HepG2 (cell line): ENCODE data around the gene DCDC1. TPM values are rescaled to one million over a fixed set of nuclear protein-coding genes. Genes with fewer than 3 reads are reported as not detected.

Experiments used
- ATAC-seq: fragments of 200-7000 bp; cut with Tn5 transposase; 3 replicates; pipeline ENCODE4 v1.9.1; 2020; ENCODE audit warnings: mild to moderate bottlenecking, moderate library complexity
- BruUV-seq: library from RNA; stranded (reverse); fragments of 400-500 nt; replicated peaks from 2 replicates; lab custom pipeline; 2021; lab: Mats Ljungman, UMichigan
- CTCF ChIA-PET: fragments of 300-600 bp; formaldehyde crosslinking; extraction: SDS; loops from one replicate; lab custom pipeline; 2021; ENCODE audit warnings: low total read pairs, inconsistent platforms, low intra/inter-chr PET ratio; lab: Yijun Ruan, JAX
- POLR2A ChIA-PET: fragments of 350-600 bp; sonication (Branson Sonifier 250); formaldehyde crosslinking; loops from one replicate; lab custom pipeline; 2020; ENCODE audit warnings: antibody characterized with exemption, inconsistent platforms; lab: Yijun Ruan, JAX
- DNase-seq: peaks from one replicate; pipeline ENCODE4 v3.0.0-alpha.2; 2015; ENCODE audit warnings: low spot score
- FAIRE-seq: peaks from 3 replicates; lab custom pipeline; 2011; peaks lifted over from hg19 to GRCh38; lab: Jason Lieb, UNC
- H2AFZ ChIP-seq: one replicate; pipeline ENCODE4 v1.6.1; 2011; ENCODE audit warnings: low read length, inconsistent platforms
- H3K27ac ChIP-seq: fragments of 300-600 bp; 3 replicates; pipeline ENCODE4 v1.8.0; 2011; ENCODE audit warnings: mixed run types, mild to moderate bottlenecking, mixed read lengths, low read length, inconsistent platforms; ENCODE audit not compliant: insufficient read depth; ENCODE audit errors: extremely low read length
- H3K27me3 ChIP-seq, 2 experiments: fragments of 200-600 bp in 1 of 2; 2 replicates in 1 of 2; 3 replicates in 1 of 2; pipeline versions ENCODE4 v1.6.0 to v1.8.0; 2011; ENCODE audit warnings: low read length in 2 of 2, mild to moderate bottlenecking in 2 of 2, moderate library complexity in 2 of 2, inconsistent platforms in 1 of 2; ENCODE audit not compliant: insufficient read depth in 2 of 2, control insufficient read depth in 1 of 2
- H3K36me3 ChIP-seq, 2 experiments: fragments of 200-600 bp in 1 of 2; replicated peaks in 1 of 2; 2 replicates in 1 of 2; 3 replicates in 1 of 2; pipeline versions ENCODE4 v1.5.1 to v1.8.0; 2011; ENCODE audit warnings: low read length in 2 of 2, inconsistent platforms in 1 of 2; ENCODE audit not compliant: insufficient read depth in 2 of 2, control insufficient read depth in 1 of 2
- H3K4me1 ChIP-seq: 2 replicates; pipeline ENCODE4 v1.5.1; 2012; ENCODE audit warnings: low read length, inconsistent platforms; ENCODE audit not compliant: insufficient read depth
- H3K4me2 ChIP-seq: 2 replicates; pipeline ENCODE4 v1.6.0; 2011; ENCODE audit warnings: low read depth, low read length, inconsistent platforms
- H3K4me3 ChIP-seq, 3 experiments: fragments of 200-600 bp in 1 of 3; sonication (generic), shearing (Covaris generic) in 1 of 3; replicated peaks in 1 of 3; 2 replicates each; pipeline ENCODE4 v1.5.1; 2011 to 2016; ENCODE audit warnings: low read length in 3 of 3, inconsistent platforms in 2 of 3, low read depth in 2 of 3, mild to moderate bottlenecking in 2 of 3, control low read depth in 1 of 3, mixed read lengths in 1 of 3; ENCODE audit not compliant: insufficient read depth in 1 of 3
- H3K79me2 ChIP-seq: one replicate; pipeline ENCODE4 v1.6.1; 2011; ENCODE audit warnings: low read length, inconsistent platforms; ENCODE audit not compliant: insufficient read depth
- H3K9ac ChIP-seq: 2 replicates; pipeline ENCODE4 v1.6.0; 2011; ENCODE audit warnings: mild to moderate bottlenecking, low read depth, low read length, inconsistent platforms; ENCODE audit not compliant: insufficient read depth
- H3K9me3 ChIP-seq: 2 replicates; pipeline ENCODE4 v1.5.1; 2012; ENCODE audit warnings: mild to moderate bottlenecking, low read length
- H4K20me1 ChIP-seq: 2 replicates; pipeline ENCODE4 v1.6.0; 2011; ENCODE audit warnings: inconsistent platforms, mild to moderate bottlenecking, low read length, moderate library complexity; ENCODE audit not compliant: insufficient read depth
- CAMTA2 ChIP-seq: sonication (generic); formaldehyde crosslinking; IDR thresholded peaks from 2 replicates; pipeline ENCODE4 v1.4.0; 2020; ENCODE audit warnings: mild to moderate bottlenecking, missing genetic modification reagents, borderline replicate concordance
- CHCHD3 ChIP-seq: sonication (generic); formaldehyde crosslinking; IDR thresholded peaks from 2 replicates; pipeline ENCODE4 v1.8.0; 2022; ENCODE audit warnings: mild to moderate bottlenecking, missing genetic modification reagents, moderate library complexity
- NBN ChIP-seq: fragments of 450-650 bp; conservative IDR thresholded peaks from 2 replicates; pipeline ENCODE4 v1.6.1; 2017
- NFRKB ChIP-seq: fragments of 450-650 bp; IDR thresholded peaks from 2 replicates; pipeline ENCODE4 v1.6.1; 2017
- NR3C1 ChIP-seq: sonication (generic); formaldehyde crosslinking; IDR thresholded peaks from 2 replicates; pipeline ENCODE4 v1.4.0; 2020; ENCODE audit warnings: missing genetic modification reagents
- PHF21A ChIP-seq: sonication (generic); formaldehyde crosslinking; IDR thresholded peaks from 2 replicates; pipeline ENCODE4 v1.5.0; 2020; ENCODE audit warnings: mild to moderate bottlenecking, missing genetic modification reagents
- SNRNP70 ChIP-seq: fragments of 200-400 bp; formaldehyde crosslinking; IDR thresholded peaks from 2 replicates; pipeline ENCODE4 v1.6.1; 2017; ENCODE audit warnings: mild to moderate bottlenecking, low read depth, low read length, moderate library complexity
- ZFP41 ChIP-seq: sonication (generic); formaldehyde crosslinking; IDR thresholded peaks from 2 replicates; pipeline ENCODE4 v1.4.0; 2020; ENCODE audit warnings: mild to moderate bottlenecking, missing genetic modification reagents, borderline replicate concordance
- ZNF17 ChIP-seq: sonication (generic); formaldehyde crosslinking; IDR thresholded peaks from 2 replicates; pipeline ENCODE4 v1.5.0; 2020; ENCODE audit warnings: mild to moderate bottlenecking, missing genetic modification reagents
- WGBS: methylation state at CpG from one replicate; pipeline ENCODE4 v1.1.6; 2017; ENCODE audit warnings: low lambda C conversion rate; 5-methylcytosine and 5-hydroxymethylcytosine counted together
- in situ Hi-C: cut with HindIII; loops from 2 replicates; pipeline ENCODE4 v1.10.0; 2017; ENCODE audit warnings: low pct_unique_long_range_greater_than_20kb; ENCODE audit not compliant: extremely low pct_ligation_motif_present
- intact Hi-C: fragments of 100-400 bp; cut with micrococcal nuclease; formaldehyde crosslinking; loops from one replicate; pipeline ENCODE4 v1.10.0; 2022; ENCODE audit not compliant: unreplicated experiment
- polyA plus RNA-seq, 8 experiments: library from polyadenylated mRNA; depleted of rRNA in 3 of 8; stranded (reverse) in 7 of 8; unstranded in 1 of 8; fragments of >200 nt; fragmentation: Illumina TruSeq in 4 of 8; extraction: Trizol in 4 of 8; gene quantifications; 2 replicates each; pipeline versions ENCODE4 v1.2.1 to v1.2.3, GENCODE V29; 2011 to 2016; ENCODE audit warnings: low read depth in 4 of 8, missing spikeins in 1 of 8, mixed read lengths in 1 of 8; ENCODE audit not compliant: insufficient read depth in 1 of 8
- total RNA-seq, 5 experiments: library from RNA; depleted of rRNA; stranded (reverse); fragments of >200 nt; fragmentation: Illumina TruSeq; extraction: Trizol; gene quantifications; 2 replicates each; pipeline ENCODE4 v1.2.3, GENCODE V29; 2016; ENCODE audit warnings: low read depth in 1 of 5
- TF ChIP-seq, protein P1 (sequence below): sonication (generic); formaldehyde crosslinking; IDR thresholded peaks from 2 replicates; pipeline ENCODE4 v1.4.0; 2020; ENCODE audit warnings: mild to moderate bottlenecking, missing genetic modification reagents
- TF ChIP-seq, protein P2 (sequence below): sonication (generic); formaldehyde crosslinking; IDR thresholded peaks from 2 replicates; pipeline ENCODE4 v1.5.0; 2020; ENCODE audit warnings: mild to moderate bottlenecking, missing genetic modification reagents
- TF ChIP-seq, protein P3 (sequence below): IDR thresholded peaks from 2 replicates; pipeline ENCODE4 v1.4.0; 2020; ENCODE audit warnings: mild to moderate bottlenecking, missing genetic modification reagents
- TF ChIP-seq, protein P4 (sequence below): IDR thresholded peaks from 2 replicates; pipeline ENCODE4 v1.6.1; 2016; ENCODE audit warnings: missing genetic modification reagents, missing compliant biosample characterization

DCDC1 gene
- total and polyA plus RNA-seq, 2 of the 13 experiments (the other 11 are each of a cell fraction or from before 2014, with no cell fraction given): 0.12 to 0.27 TPM

DNA sequence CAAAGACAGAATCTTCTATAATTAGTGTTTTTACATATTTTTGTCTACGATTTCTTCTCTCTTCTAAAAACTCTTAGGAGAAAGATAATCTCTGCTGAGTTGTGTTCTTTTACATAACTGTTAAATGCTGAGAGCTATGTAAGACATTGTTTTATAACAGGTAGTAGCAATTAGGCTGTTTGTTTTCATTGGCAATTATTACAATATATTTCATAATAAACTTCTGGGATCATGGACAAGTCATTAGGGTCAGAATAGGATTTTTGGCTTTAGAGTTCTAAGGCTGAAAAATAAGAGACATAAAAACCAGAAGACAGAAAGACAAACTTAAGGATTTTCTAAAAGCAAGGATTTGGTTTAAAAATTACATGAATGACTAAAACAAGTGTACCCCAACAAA is 120.8 kb downstream of the DCDC1 start (continued):
- TF ChIP-seq, protein P1, sequence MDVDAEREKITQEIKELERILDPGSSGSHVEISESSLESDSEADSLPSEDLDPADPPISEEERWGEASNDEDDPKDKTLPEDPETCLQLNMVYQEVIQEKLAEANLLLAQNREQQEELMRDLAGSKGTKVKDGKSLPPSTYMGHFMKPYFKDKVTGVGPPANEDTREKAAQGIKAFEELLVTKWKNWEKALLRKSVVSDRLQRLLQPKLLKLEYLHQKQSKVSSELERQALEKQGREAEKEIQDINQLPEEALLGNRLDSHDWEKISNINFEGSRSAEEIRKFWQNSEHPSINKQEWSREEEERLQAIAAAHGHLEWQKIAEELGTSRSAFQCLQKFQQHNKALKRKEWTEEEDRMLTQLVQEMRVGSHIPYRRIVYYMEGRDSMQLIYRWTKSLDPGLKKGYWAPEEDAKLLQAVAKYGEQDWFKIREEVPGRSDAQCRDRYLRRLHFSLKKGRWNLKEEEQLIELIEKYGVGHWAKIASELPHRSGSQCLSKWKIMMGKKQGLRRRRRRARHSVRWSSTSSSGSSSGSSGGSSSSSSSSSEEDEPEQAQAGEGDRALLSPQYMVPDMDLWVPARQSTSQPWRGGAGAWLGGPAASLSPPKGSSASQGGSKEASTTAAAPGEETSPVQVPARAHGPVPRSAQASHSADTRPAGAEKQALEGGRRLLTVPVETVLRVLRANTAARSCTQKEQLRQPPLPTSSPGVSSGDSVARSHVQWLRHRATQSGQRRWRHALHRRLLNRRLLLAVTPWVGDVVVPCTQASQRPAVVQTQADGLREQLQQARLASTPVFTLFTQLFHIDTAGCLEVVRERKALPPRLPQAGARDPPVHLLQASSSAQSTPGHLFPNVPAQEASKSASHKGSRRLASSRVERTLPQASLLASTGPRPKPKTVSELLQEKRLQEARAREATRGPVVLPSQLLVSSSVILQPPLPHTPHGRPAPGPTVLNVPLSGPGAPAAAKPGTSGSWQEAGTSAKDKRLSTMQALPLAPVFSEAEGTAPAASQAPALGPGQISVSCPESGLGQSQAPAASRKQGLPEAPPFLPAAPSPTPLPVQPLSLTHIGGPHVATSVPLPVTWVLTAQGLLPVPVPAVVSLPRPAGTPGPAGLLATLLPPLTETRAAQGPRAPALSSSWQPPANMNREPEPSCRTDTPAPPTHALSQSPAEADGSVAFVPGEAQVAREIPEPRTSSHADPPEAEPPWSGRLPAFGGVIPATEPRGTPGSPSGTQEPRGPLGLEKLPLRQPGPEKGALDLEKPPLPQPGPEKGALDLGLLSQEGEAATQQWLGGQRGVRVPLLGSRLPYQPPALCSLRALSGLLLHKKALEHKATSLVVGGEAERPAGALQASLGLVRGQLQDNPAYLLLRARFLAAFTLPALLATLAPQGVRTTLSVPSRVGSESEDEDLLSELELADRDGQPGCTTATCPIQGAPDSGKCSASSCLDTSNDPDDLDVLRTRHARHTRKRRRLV: no peak
- TF ChIP-seq, all 625 proteins: peak for 0

DNA sequence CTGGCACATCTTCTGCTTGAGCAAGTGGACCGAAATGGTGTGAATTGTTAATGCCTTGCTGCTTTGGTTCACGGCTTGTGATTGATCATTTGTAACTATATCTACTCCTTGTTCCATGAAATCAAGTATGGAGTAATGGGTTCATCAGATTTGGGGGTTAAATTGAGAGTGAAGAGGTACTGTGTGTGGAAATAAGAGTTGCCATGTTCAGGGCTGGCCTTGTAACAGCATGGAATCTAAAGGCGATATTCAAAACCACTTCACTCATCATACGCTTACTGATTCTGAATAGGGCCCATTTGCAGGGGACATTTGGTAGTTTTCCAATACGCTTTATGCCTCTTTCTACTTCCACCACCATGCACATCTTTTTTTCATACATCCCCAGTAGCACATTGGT is 122.2 kb downstream of the DCDC1 start:
- no peak for DNase-seq
- WGBS: 28% methylated on average over 5 of the region's 5 CpGs
- ChIA-PET POLR2A (no interaction called here), CTCF (no interaction called here)
- intact Hi-C loops: no loop called here
- H3K4me3 ChIP-seq: no peak overlapping the region
- no peaks in the 10 kb centered on the region for H3K27me3 ChIP-seq
- H3K27ac ChIP-seq: no peak overlapping the region
- H2AFZ ChIP-seq: no peak overlapping the region
- in situ Hi-C loops: loop anchor here (10.0 to 25.0 kb wide), 3 partner anchors 627 to 915 kb away; no protein-coding TSS in a partner anchor
- no peak overlapping the region for H3K4me2 ChIP-seq
- H3K4me1 ChIP-seq: no peaks in the 10 kb centered on the region
- TF ChIP-seq, protein P2, sequence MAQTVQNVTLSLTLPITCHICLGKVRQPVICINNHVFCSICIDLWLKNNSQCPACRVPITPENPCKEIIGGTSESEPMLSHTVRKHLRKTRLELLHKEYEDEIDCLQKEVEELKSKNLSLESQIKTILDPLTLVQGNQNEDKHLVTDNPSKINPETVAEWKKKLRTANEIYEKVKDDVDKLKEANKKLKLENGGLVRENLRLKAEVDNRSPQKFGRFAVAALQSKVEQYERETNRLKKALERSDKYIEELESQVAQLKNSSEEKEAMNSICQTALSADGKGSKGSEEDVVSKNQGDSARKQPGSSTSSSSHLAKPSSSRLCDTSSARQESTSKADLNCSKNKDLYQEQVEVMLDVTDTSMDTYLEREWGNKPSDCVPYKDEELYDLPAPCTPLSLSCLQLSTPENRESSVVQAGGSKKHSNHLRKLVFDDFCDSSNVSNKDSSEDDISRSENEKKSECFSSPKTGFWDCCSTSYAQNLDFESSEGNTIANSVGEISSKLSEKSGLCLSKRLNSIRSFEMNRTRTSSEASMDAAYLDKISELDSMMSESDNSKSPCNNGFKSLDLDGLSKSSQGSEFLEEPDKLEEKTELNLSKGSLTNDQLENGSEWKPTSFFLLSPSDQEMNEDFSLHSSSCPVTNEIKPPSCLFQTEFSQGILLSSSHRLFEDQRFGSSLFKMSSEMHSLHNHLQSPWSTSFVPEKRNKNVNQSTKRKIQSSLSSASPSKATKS (CRISPR knock-in tag): no peak
- TF ChIP-seq, protein P3, sequence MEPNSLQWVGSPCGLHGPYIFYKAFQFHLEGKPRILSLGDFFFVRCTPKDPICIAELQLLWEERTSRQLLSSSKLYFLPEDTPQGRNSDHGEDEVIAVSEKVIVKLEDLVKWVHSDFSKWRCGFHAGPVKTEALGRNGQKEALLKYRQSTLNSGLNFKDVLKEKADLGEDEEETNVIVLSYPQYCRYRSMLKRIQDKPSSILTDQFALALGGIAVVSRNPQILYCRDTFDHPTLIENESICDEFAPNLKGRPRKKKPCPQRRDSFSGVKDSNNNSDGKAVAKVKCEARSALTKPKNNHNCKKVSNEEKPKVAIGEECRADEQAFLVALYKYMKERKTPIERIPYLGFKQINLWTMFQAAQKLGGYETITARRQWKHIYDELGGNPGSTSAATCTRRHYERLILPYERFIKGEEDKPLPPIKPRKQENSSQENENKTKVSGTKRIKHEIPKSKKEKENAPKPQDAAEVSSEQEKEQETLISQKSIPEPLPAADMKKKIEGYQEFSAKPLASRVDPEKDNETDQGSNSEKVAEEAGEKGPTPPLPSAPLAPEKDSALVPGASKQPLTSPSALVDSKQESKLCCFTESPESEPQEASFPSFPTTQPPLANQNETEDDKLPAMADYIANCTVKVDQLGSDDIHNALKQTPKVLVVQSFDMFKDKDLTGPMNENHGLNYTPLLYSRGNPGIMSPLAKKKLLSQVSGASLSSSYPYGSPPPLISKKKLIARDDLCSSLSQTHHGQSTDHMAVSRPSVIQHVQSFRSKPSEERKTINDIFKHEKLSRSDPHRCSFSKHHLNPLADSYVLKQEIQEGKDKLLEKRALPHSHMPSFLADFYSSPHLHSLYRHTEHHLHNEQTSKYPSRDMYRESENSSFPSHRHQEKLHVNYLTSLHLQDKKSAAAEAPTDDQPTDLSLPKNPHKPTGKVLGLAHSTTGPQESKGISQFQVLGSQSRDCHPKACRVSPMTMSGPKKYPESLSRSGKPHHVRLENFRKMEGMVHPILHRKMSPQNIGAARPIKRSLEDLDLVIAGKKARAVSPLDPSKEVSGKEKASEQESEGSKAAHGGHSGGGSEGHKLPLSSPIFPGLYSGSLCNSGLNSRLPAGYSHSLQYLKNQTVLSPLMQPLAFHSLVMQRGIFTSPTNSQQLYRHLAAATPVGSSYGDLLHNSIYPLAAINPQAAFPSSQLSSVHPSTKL (CRISPR knock-in tag): no peak
- TF ChIP-seq ZFP41: no peak
- TF ChIP-seq SNRNP70: no peak
- no peak for TF ChIP-seq CAMTA2
- TF ChIP-seq PHF21A (CRISPR knock-in tag): no peak
- no peak for TF ChIP-seq NR3C1 (CRISPR knock-in tag)
- TF ChIP-seq NBN: no peak
- TF ChIP-seq, protein P4, sequence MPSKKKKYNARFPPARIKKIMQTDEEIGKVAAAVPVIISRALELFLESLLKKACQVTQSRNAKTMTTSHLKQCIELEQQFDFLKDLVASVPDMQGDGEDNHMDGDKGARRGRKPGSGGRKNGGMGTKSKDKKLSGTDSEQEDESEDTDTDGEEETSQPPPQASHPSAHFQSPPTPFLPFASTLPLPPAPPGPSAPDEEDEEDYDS (CRISPR knock-in tag): no peak
- TF ChIP-seq CHCHD3 (CRISPR knock-in tag): no peak
- TF ChIP-seq ZNF17: no peak
- TF ChIP-seq NFRKB: no peak
- TF ChIP-seq, all 625 proteins: peak for 0
- Histone ChIP-seq H3K9ac (no peak overlapping the region), H3K79me2 (no peaks in the 10 kb centered on the region), H3K9me3 (no peaks in the 10 kb centered on the region), H3K36me3 (no peaks in the 10 kb centered on the region), H4K20me1 (no peaks in the 10 kb centered on the region)
- FAIRE-seq (no peak), ATAC-seq (no peak)
- no TSS peak for BruUV-seq
